HG03095 (cell line): ENCODE measurements around the gene ARHGAP30.
"Not testable (repeated sequence)": the region's sequence is repeated elsewhere in the genome, so short reads cannot be mapped to it uniquely, and the experiment has no call there.

Source experiments
- ATAC-seq: cut with Tn5 transposase; IDR thresholded peaks from one replicate; pipeline ENCODE4 v1.9.1; 2021; ENCODE audit warnings: moderate library complexity; ENCODE audit not compliant: unreplicated experiment

The ARHGAP30 gene, protein sequence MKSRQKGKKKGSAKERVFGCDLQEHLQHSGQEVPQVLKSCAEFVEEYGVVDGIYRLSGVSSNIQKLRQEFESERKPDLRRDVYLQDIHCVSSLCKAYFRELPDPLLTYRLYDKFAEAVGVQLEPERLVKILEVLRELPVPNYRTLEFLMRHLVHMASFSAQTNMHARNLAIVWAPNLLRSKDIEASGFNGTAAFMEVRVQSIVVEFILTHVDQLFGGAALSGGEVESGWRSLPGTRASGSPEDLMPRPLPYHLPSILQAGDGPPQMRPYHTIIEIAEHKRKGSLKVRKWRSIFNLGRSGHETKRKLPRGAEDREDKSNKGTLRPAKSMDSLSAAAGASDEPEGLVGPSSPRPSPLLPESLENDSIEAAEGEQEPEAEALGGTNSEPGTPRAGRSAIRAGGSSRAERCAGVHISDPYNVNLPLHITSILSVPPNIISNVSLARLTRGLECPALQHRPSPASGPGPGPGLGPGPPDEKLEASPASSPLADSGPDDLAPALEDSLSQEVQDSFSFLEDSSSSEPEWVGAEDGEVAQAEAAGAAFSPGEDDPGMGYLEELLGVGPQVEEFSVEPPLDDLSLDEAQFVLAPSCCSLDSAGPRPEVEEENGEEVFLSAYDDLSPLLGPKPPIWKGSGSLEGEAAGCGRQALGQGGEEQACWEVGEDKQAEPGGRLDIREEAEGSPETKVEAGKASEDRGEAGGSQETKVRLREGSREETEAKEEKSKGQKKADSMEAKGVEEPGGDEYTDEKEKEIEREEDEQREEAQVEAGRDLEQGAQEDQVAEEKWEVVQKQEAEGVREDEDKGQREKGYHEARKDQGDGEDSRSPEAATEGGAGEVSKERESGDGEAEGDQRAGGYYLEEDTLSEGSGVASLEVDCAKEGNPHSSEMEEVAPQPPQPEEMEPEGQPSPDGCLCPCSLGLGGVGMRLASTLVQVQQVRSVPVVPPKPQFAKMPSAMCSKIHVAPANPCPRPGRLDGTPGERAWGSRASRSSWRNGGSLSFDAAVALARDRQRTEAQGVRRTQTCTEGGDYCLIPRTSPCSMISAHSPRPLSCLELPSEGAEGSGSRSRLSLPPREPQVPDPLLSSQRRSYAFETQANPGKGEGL

DNA sequence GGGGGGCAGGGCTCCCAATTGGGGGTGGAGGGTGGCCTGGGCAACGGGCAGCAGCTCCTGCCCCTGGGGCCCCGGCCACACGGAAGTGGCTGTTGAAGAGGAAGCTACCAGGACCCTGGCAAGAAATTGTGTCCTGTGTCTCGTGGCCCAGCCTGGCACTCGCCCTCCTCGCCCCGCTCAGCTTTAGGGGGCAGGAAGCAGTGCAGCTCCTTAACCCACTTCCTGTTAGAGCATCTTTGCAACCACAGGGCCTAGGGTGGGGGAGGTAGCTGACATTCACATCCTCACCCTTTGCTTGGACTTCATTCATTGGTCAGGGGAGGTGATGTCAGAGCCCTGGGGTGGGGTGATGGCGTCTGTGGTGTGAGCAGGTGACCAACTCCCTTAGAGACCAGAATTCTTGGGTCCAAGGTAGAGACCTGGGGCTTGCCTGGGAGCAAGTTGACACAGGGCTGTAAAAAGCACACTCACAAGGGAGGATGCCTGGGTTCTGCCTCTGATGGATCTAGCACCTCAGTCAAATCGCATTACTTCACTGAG is at the start of gene ARHGAP30:
TSS of gene ARHGAP30 (minus strand) at position 161 of the 540 bp plus-strand sequence. CDS start 267 bp downstream, outside the sequence.
- ATAC-seq: peak; percentile 87

DNA sequence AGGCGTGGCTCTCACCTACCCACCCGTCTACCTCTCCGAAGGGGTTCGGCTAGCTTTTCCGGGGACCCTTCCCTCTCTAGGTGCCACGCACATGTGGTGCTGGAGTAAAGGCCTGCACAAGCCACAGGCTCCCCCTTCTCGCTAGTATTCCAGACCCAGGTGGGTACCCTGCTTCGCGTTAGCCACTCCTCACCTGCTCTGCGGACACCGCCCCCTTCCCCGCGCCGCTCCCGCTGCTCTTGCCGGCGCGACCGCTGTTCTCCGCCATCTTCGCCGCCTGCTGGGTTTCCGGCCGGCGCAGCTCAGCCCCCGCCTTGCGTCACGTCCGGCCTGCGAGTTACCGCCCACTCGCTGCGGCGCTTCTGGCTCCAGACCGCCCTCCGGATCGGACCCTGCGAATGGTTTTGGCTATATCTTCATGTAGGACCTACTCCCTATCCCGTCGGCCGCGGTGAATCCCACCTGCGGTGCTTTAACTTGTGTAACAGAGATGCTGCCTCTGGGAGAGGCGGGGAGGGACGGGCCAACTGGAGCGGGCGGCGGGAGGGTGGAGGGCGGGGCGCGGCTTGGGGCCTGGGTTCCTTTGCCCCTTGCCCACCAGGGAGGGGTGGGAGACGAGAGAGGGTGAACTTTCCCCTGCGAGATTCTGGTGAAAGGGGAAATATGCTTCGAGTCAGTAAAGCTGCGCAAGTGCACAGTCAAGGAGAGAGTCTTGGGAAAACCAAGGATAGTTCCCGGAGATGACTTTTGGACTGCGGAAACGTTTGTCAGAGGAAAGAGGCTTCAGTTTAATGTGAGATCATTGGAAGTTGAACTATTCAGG is 48.3 kb upstream of the ARHGAP30 start, which contains the start of the genes NIT1 and PFDN2:
TSS of gene NIT1 (plus strand) at position 347 of the 823 bp plus-strand sequence. CDS start at position 419, 72 bp downstream.
TSS of gene PFDN2 (minus strand) at position 279 of the 823 bp plus-strand sequence. CDS start at position 268, 11 bp downstream.
- peak; percentile 57 for ATAC-seq

DNA sequence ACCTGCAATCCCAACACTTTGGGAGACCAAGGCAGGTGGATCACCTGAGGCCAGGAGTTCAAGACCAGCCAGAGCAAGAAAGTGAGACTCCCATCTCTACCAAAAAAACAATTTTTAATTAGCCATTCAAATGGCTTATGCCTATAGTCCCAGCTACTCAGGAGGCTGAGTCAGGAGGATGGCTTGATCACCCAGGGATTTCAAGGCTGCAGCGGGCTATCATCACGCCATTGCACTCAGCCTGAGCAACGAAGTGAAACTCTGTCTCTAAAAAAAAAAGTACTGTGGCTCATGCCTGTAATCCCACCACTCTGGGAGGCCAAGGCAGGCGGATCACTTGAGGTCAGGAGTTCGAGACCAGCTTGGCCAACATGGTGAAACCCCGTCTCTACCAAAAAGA is 46.3 kb upstream of the ARHGAP30 start:
- ATAC-seq: not testable (repeated sequence)

DNA sequence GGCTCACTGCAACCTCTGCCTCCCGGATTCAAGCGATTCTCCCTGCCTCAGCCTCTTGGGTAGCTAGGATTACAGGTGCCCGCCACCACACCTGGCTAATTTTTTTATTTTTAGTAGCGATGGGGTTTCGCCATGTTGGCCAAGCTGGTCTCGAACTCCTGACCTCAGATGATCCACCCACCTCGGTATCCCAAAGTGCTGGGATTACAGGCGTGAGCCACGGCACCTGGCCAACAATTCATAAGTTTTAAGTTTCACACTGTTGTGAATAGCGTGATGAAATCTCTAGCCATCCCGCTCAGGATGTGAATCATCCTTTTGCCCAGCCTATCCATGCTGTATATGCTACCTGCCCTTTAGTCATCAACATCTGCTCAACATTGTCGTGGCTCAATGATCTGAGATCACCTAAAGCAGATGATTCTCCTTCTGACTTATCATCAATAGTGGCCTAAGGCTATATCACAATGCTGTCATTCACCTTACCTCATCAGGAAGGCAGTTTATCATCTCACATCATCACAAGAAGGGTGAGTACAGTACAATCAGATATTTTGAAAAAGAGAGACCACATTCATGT is 45.5 kb upstream of the ARHGAP30 start:
- no peak for ATAC-seq

DNA sequence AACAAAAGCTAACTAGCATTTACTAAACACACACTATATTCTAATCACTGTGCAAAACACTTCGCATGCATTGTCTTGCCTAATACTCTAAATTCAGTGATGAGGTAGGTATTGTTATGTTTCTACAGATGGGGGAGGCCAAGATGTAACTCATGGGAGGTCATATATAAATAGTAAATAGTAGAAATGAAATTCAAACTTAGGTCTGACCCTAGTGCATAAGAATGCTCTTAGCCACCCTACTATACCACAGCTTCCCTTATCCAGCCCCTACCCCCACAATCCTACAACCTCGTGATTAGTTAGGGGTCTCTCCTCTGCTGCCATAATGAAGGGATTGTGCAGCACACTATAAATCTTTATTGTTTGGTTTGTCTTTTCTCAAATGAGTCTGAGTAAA is 44.9 kb upstream of the ARHGAP30 start:
- ATAC-seq: no peak

DNA sequence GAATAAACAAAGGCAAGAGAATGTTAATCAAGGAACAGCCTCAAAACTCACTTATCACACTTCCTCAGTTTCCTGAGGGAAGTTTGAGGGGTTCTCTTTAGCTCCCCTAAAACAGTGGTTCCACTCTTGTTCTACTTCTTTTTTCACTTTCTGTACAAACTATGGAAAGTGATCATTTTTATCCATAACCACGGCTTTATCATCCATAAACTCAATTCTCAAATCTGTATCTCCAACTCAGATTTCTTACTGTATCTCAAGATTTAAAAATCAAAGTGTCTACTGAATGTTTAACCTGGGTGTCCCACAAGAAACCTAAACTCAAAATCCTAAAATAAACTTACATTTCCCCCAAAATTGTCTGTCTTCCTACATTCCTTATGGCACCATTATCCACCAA is 44.2 kb upstream of the ARHGAP30 start:
- ATAC-seq: no peak

DNA sequence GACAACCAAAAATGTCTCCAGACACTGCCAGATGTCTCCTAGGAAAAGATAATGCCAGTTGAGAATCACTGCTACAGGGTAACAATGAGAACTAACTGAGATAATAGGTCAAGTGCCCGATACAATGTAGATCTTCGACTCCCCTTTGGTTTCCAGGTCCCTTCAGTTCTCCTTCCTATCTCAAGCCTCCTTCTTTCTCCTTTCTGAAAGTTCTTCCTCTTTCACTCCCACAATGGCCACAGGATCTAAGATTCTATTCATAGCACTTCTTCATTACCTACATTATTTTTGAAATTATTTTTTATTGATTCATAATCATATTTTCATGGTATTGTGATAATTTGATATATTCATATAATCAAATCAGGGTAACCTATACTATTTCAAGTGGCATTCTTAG is 41.8 kb upstream of the ARHGAP30 start:
- ATAC-seq: no peak

DNA sequence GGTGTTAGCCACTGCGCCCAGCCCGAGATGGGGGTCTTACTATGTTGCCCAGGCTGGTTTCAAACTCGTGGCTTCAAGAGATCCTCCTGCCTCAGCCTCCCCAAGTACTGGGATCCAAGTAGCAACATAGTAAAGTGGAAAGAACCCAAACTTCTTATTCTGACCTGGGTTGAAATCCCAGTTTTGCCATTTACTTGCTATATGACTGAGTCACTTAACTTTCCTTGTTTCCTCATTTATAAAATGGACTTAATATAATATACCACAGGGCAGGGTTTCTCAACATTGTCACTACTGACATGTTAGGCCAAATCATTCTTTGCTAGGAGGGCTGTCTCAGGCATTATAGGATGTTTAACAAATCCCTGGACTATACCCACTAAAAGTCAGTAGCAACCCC is 41.4 kb upstream of the ARHGAP30 start:
- ATAC-seq: no peak

DNA sequence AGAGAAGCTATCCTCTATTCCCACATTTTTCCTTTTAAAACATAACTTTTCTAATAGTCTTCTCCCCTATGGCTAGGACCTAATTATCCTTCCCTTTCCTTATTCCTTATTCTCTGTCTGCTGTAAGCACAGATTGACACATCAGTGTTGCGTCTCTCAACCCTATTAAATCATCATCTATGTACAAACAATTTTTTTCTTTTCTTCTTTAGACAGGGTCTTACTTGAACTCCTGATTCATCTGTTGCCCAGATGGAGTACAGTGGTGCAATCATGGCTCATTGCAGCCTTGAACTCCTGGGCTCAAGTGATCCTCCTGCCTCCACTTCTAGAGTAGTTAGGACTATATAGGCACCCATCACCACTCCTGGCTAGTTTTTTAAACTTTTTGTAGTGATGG is 36.7 kb upstream of the ARHGAP30 start:
- ATAC-seq: no peak

DNA sequence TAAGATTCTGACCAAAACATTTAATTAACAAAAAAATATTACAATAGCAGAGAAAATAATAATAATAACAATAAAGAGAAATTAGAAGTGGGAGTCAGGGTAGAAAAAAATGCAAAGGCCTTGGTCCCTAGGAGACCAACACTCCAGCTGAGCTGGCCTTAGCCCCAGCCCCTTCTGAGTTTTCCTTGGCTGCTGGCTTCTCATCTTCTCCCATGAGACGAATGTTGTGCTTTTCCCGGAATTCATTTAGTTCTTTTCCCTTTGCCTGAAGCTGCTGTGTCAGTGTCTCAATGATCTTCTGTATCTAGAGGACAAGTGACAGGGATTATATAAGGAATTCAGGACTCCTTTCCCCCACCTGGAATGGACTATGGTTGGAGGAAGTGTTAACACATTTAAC is 30.9 kb upstream of the ARHGAP30 start:
- no peak for ATAC-seq

DNA sequence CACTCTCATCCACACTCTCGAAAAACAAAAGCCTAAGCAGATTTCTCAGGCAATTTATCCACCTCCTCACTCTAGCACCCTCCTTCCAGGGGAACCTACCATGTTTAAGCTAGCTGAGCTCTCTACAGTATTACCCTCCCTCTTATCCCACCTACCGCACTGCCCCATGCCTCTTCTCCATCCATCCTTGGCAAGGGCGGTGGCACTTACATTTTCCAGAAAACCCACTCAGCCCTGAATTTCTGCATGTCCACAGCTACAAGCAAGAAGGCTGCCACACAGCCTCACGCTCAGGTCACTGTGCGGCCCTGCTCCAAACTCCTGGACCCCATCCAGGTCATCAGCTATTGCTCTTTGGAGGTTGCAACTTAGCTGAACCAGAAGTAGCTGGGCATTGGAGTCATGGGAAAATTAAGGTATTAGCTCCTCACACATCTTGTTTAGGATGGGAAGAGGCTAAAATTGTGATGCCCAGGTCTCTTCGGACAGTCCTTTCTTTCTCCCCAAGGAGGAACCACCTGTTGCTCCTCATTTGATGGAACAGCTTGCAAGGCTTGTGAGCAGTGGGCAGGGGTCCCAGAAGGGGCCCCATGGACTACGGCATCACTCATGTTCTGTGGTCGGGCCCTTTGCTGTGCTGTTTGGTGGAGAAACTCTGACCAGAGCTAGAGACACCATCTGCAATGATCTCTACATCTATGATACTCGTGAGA is 29.6 kb upstream of the ARHGAP30 start:
- ATAC-seq: no peak

DNA sequence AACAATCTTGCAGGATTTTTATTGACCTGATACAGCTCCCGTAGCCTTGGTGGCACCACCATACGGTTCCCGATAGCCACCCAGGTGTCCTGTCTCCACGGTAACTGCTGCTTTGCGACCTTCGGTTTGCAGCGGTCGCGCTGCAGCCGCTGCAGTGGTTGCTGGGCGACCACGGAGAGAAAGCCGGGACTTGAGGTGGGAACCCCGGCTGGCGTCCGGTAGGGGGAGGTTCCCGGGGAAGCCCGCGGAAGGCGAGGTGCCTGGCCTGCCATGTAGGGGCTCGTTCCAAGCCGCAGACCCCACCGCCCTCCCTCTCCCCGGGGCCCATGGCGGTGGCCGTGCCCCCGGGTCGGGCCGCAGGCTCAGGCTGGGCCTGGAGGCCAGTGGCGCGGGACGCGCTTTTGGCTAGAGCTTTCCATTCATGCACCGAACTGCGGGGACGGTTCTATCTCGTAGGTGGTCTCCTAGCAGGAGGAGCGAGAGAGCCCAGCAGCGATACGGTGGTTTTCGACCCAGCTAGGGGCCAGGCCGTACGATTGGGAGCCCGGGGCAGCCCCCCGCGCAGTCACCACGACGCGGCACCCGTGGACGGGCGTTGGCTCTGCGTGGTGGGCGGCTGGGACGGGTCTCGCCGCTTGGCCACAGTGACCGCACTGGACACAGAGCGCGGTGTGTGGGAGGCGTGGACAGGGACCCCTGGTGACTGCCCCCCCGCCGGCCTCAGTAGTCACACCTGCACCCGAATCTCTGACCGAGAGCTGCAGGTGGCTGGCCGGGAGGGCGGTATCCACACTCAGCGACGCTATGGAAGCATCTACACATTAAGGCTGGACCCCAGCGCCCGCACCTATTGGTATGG is 28.7 kb upstream of the ARHGAP30 start, which contains the start of gene KLHDC9:
TSS of gene KLHDC9 (plus strand) at position 152 of the 859 bp plus-strand sequence. CDS start at position 327, 175 bp downstream.
- ATAC-seq: peak; percentile 53

DNA sequence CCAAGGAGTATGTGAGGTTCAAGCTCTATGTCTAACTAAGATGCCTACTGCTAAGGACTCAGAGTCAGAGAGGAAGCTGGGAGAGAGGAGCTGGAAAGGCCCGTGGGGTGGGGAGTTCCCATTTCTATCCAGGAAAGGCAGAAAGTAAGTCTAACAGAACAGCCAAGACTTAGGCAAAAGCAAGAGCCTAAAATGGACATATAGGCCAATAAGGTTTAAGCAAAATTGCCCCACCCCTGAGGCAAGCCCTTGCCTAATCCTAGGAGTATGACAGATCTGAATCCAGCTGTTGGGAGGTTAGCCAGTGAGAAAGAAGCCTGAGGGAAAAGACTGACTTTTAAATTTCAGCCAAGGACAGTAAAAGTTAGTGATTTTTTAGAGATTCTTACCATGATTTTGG is 26.8 kb upstream of the ARHGAP30 start:
- no peak for ATAC-seq

DNA sequence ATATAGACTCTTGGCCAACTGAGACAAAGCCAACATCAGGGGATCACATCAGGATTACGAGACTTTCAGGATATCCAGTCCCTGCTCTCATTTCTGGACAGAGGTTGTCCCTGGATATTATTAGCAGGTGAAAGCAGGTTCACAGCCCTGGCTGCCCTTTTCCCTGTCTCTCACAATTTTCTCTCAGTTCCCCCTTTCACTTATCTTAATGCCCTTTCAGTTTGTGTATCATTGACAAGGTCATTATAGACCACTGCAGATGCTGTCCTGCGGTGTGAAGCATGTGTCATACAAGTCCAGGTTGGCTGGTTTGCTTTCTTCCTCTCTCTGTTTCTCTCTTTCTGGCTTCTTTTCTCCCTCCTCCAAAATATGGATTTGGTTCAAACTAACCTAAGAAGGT is 26.3 kb upstream of the ARHGAP30 start:
- ATAC-seq: peak; percentile 33

DNA sequence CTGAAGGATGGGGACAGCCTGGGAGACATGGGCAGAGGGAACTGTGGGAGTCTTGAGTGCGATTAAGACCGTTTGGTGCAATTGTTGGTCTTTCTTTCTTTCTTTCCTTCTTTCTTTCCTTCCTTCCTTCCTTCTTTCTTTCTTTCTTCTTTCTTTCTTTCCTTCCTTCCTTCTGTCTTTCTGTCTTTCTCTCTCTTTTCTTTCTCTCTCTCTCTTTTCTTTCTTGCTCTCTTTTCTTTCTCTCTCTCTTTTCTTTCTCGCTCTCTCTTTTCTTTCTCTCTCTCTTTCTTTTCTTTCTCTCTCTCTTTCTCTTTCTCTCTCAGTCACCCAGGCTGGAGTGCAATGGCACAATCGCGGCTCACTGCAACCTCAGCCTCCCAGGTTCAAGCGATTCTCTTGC is 25.5 kb upstream of the ARHGAP30 start:
- no peak for ATAC-seq

DNA sequence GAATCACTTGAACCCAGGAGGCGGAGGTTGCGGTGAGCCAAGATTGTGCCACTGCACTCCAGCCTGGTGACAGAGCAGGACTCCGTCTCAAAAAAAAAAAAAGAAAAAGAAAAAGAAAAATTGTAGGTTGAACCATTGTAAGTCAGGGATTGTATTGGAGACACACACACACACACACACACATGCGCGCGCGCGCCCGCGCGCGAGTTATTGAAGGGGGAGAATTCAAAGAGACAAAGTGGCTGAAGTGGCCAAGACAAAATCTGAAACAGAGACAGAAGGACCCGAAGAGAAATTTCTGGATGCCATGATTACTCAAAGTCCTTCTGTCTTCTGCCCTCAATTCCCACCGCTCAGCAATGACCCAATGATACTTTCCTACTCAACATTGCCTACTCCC is 24.8 kb upstream of the ARHGAP30 start:
- ATAC-seq: no peak

DNA sequence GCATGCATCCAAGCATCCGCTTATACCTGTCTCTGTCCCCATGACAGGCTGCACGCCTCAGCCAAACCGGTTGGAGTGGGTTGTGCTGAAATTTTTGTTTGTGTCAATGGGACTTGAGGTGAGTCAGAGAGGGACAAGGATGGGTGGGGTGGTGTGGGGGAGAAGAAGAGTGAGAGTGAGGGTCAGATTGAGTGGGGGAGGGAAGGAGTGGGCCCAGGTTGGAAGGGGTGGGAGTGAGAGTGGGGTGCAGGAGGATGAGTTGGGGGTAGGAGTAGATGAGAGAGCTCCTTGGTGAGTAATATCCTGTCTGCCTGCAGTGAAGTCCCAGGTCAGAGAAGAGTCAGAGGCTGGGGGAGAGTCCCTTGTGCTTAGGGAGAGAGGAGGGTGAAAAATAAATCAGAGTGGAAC is 22.9 kb upstream of the ARHGAP30 start:
- ATAC-seq: no peak
